Activated CD4-positive, CD25-positive, alpha-beta regulatory T cell treated with anti-CD3 and anti-CD28 coated beads, Interleukin-2, amount 50 U/mL, for 24 hours (primary cell): ENCODE measurements around the gene LRP8.

Source experiments
- ATAC-seq, 2 donors: fragments of 150-1000 bp; cut with Tn5 transposase; one replicate each; pipeline ENCODE4 v1.10.0; 2021; ENCODE audit warnings: mild to moderate bottlenecking in 1 of 2, moderate library complexity in 1 of 2

The LRP8 gene

DNA sequence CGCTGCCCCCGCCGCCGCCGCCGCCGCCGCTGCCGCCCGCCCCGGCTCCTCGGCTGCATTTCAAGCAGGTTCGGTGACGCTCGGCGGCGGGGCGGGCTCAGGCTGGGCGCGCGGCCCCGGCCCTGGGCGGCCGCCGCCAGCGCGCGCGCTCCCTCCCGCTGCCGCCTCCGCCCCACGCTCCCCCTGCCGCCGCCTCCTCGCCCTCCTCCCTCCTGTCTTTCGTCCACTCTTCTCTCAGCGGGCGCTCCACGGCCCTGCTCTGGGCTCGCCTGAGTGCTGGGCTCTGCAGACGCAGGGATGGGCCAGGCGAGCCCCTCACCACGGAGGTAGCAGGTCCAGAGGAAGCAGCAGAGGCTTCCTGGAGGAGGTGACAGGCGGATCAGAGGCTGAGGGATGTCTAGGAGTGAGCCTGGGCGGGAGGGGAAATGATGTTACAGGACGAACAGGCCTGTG, at the start of gene LRP8:
Gene LRP8, minus strand, starts transcription at position 62 of the 453 bp plus-strand sequence. CDS start 158 bp downstream, outside the sequence.
- ATAC-seq = peak; percentile 27 to 31

DNA sequence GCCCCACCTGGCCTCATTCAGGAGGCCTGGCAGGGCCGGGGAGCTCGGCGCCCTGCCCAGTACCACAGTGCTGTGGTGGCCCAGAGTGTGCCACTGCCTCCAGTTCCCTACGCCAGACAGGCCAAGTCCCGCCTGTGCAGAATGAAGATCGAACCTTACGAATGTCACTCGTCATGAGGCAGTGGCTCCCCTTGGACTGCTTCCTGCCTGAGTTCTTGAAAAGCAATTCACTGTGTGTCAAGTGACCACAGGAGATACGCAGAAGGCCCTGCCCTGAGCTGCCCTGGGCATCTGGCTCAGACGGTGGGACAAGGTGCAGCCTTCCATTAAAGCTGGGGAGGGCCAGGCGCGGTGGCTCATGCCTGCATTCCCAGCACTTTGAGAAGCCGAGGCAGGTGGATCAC, 49.6 kb upstream of the LRP8 start:
- ATAC-seq = no peak

DNA sequence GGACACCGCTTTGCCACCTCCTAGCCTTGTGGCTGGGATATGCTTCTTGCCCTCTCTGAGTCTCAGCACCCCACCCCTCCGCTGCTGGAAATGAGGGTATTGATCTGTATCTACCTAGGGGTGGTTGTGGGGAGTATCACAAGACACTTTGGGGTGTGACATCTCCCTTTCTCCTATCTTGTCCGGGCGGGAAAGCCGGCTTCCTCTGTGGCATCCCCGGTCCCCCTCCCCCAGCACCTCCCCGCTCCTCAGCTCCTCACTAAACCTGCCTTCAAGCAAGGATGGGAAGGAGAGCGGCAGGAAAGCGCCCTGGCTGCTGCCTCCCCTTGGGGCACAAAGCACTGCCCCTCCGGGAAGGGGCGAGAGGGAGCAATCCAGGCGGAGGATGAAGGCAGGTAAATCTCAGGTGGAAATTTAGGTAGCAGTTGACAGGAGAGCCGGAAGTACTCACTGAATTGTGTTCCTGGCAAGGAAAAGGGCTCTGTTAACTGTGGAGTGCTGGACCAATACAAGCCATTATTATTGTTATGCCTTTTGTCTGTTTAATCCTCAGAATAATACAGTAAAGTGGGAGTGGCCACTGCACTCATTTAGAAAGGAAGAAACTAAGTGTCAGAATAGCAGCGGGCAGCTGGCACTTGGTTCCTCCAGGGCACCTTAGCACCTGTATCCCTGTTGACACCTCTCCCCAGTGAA, 49.0 kb upstream of the LRP8 start:
- ATAC-seq = no peak

DNA sequence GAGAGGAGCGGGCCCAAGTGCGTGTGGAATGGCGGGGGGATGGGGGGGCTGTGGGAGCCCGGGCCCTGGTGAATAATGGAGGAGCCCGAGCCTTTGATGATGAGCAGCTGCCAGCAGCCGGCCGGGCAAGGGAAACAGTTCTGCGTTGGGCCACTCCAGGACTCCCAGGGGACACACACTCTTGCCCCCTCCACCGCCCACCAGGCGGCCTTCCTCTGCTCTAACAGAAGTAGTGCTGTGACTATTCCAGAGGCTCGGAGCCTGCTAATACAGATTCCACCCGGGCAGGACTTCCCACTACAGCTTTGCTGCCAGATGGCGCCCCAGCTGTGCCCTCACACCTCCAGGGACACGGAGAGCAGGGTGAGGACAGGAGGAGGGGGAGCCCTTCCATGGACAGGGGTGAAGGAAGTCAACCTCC, 48.2 kb upstream of the LRP8 start:
- no peak for ATAC-seq

DNA sequence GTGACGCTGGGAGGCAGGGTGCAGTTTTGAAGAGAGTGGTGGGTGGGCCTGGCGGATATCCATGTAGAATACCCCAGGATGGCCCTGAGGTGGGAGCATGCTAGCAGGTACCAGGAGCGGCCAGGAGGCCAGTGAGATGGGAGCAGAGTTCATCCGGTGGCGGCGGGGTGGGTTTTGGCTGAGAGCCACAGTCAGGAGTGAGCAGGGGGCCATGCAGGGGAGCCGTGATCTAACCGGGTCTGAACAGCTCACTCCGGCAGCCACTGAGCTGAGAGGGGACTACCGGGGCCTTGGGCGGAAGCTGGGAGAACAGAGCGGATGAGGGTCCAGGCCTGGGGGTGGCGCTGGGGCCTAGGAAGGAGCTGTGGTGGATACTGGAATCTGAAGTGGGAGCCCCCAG, 47.6 kb upstream of the LRP8 start:
- no peak for ATAC-seq

DNA sequence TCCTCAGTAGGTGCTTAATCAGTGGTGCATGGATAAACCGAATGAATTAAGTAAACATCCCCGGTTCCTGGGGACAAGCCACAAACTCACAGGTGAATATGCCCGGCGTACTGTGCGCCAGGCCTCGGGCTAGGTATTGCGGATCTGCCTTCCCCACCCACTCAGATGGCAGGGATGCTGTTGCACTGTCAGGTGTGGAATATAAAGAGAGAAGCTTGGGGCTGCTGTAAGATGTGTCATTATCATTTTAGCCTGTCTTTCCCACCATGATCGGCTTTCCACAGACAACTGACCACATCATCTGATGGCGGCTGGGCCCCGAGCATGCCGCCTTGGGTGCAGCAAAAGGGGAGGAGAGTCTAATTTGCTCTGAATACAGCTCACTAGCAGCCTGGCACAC, 45.4 kb upstream of the LRP8 start:
- no peak for ATAC-seq

DNA sequence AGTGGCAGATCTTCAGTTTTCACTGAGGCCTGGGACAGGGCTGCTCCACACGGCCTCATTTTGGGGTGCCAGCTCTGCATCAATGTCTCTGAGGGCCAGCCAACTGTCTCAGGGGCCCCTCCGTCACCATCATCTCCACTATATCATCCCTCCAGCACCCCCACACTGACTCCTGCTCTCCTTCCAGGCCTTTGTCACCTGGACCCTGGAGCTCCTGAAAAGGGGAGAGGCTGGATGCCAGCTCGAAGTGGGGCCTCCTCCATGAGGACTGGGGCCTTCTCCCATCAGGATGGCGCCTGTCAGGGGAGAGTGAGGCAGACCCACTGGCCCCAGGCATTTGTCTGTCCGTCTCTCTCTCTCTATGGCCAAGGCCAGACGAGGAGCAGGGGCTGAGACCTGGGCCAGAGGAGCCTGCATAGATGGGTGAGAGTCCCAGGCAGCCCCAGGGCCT, 44.7 kb upstream of the LRP8 start:
- no peak for ATAC-seq

DNA sequence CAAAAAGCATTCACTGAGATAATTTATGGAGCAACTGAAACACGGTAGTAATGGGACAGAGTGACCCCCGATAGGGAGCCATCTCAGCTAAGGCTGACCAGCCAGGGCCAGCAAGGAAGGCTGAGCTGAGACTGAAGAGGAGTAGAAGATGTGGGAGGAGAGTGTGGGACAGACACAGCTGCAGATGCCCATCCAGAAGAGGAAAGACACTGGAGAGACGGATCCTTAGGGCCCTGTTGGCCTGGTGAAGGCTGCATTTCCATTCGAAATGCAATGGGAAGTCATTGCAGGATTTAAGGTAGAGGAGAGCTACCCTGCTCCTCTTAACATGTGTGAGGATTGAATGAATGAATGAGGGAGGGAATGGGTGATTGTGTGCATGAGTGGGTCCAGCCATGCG, 44.0 kb upstream of the LRP8 start:
- no peak for ATAC-seq

DNA sequence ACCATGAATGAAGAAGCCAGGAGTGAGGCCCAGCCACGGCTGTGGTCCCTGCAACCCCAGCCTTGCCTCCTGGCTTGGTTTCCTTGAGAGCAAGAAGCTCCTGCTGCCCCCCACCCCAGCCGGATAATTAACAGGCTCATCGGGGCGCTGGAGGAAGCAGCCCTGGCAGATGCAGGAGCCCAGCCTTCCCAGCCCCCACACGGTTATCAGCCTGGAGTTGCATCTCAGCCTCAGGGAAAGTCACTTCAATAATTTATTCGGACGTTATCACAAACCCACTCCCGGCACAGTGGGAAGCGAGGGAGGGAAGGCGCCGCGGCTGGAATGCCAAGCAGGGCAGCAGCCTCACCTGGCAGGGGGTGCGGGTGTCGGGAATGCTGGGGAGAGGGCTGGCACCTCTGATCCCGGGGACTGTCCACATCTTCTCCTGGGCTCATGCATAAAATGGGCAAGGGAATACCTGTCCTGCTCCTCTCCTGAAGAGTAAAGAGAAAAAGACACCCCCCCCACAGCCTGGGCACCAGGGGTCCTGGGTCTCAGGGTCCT, 43.3 kb upstream of the LRP8 start:
- no peak for ATAC-seq

DNA sequence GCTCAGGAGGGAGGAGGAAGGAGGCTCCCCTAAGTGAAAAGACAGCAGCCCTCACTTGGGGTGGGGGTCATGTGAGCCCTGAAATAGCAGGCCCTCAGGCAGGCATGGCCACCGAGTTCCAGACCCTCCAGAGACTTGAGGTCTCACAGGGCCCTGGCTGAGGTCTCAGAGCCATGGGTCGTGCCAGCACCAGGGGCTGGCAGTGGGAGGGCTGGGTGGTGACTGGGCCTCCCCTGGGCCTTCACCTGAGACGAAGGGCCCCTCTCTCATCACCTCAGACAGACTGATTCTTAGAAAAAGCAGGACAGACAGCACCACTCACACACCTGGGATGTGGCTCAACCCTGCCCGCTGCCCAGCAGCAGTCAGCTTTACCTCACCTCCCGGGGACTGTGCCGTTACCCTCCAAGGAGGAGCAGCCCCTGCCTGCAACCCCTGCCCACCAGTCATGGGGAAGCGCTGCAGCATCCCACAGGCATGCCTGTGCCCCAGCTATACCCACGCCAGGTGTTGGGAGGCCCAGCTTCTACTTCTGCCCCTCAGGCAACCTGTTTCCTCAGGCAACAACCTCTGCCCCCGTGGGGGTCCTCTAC, 42.6 kb upstream of the LRP8 start:
- no peak for ATAC-seq

DNA sequence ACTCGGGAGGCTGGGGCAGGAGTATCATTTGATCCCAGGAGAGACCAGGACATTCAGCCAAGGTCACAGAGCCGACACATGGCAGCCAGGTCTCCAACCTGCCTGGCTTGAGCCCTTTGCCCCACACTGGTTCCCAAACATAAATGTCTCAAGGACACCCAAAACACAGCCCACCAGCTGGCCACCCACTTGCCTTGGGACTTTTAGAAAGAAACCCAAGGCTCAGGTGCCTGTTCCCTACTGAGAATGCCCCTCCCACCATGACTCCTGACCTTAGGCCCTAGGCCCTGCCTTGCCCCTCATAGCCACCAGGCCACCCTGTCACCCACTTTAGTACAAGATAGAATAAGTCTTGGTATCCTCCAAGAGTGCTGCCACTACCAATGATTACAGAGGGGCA, 41.9 kb upstream of the LRP8 start:
- ATAC-seq = no peak

DNA sequence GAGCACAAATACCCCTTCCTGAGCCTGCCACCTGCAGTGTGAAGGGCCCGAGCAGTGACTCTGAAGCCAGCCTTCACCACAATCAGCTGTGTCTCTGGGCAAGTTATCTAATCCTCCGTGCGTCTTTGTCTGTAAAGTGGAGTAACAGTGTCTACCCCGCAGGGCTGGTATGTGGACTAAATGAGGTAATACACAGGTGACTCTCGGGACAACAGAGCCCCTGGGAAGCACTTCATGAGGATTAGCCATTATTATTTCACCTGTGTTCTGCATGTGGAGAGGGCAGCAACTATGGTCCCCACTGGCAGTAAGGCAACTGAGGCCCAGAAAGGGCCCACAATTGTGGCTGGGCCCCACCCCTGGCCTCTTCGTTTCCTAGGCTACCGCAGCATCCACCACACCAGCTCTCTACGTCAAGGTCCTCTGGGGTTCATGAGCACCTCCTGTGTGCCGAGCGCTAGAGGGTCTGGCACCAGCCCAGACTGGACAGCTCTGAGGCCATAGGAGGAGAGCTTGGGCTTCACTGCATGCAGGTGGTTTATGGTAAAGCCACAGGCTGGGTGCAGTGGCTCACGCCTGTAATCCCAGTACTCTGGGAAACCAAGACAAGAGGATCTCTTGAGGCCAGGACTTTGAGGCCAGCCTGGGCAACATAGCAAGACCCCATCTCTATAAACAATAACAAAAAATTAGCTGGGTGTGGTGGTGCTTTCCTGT, 41.3 kb upstream of the LRP8 start:
- ATAC-seq = no peak

DNA sequence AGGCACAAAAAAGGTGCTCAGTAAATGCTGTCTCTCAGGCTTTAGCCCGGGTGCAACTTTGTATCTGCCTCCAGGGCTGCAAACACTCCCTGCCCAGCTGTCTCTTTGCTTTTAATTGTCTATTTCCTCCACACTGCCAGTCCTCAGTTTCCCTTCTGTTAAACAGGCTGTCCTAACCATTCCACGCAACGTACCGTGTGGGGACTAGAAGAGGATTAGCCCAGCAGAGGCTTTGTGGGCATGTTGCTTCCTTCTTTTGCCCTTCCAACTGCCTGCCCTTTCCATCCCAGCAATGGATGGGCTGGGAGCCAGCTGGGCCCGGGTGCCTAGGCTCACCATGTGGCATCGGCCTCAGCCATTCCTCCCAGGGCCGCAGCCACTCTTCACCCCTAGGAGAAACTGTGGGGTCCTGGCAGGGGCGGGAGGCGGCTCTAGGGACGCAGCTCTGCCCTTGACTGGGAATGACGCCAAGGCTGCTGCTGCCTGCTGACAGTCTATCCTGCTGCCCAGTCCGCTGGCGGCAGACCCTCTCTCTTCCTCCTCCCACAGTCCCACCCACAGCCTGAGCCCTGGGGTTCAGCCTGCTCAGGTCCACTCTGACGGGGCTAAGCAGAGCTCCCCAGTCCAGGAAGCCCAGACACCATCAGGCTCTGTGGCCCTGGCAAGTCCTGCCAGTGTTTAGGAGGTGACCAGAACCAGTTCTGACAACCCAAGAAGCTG, 40.6 kb upstream of the LRP8 start:
- no peak for ATAC-seq

DNA sequence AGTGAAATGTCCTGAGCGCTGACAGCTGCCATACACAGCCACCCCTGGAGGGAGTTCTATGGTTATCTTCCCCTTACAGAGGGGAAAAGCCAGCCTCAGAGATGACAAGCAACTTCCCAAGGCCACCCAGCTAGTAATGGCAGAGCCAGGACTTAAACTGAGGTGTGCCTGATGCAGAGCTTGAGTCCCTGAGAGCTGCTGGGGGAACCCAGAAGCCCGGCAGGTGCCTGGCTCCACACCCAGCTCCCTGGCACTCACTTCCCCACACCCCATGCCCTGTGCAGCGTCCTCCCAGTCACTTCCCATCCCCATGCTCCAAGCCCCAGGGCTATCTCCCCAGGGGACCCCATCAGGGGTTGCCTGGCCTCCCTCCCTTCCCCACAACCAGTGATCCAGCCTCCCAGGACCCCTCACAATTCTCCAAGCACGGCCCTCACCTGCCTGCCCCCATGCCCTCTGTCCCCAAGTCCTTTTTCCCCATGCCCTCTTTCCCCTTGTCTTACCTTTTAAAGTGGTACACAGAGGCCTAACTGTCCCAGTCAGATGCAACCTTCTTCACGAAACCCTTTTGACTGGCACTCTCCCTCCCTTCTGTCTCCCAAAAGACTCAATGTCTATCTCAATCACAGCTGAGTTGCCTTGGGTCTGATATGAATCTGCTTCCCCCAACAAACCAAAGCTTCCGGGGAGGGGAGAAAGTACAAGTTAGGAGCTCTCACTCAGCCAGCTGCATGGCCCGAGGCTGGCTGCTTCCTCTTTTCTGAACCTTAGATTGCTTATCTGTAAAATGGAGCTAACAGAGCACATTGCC, 39.8 kb upstream of the LRP8 start:
- peak; percentile 67 to 79 for ATAC-seq

DNA sequence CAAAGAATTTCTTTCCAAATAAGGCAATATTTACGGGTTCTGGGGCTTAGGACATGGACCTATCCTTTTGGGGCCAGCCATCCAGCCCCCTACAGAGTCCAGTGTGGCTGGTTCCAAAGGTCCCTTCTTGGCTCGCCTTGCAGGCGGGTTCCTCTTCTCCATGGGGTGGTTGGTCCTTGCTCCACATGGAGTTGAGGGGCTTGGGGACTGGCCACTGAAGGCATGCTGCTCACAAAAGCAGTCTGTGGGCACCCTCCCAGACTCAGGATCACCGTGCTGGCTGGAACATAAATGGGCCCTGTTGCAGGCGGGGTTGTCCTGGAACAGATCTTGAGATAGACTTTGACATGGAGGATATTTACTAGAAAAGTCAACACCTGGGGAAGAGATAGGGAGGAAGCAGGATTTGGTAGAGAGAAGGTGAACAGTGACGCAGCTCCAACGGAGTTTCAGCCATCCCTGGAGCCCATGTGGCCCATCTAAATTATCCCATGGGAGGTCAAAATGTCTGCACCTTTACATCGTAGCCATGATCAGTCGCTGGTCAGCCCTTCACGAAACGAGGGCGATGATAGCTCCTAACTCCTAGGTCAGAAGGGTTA, 39.1 kb upstream of the LRP8 start:
- ATAC-seq = no peak

DNA sequence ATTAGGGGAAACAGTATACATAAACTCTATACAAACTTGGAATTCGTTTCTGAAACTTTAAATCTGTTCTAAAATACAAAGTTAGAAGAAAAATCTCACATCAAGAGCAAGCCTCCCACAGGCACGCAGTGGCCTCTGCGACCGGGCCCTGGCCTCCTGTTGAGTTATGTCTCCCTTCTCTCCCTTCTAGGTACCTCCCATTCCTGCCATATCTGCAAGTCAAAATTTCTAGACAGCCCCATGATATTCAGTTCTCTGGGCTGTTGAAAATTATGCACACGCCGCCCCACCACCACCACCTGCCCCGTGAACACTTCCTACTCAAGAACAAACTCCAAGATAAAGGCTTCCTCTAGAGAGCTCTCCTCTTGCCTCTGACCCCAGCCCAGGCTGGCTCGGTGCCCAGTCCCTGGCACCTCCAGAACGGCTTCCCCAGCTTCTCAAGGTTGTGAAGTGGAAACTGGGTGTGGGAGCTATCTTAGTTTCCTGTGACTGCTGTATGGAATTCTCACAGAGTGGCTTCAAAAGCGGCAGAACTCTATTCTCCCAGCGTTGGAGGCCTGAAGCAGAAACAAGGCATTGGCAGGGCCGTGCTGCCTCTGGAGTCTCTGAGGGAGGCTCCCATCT, 37.7 kb upstream of the LRP8 start:
- ATAC-seq = no peak

DNA sequence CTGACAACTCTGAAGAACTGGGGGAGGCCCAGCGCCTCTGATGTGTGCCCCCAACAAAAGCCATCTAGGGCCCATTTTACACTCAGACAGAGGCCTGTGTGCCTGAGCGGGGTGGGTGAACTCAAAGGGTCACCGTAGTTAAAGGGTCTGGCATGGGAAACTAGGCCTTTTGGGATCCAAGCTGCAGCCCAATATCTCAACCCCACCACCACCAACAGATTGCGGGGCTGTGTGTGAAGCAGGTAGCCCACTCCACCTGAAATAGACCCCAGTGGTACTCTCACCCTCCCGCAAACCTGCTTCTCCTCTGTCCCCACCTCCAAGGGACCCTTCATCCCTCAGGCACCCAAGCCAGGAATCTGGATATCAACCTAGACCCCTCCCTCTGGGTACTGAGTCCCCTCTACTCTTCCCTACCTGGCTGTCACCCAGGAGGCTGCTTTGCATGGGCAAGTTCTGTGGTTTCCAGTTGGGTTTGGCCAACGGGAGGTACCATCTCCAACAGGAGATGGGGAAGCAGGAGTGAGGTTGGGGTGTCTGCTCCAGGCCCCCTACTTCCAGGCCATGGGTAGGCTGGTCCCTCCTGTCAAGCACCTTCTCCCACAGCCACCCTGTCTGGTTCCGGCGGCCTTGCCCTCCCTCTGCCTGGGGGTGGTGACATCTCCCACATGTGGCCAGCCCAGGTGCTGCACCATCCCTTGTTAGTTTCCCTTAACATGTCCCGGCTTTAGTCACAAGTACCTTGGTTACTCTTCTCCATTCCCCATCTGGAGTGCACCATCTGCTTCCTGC, 35.2 kb upstream of the LRP8 start:
- ATAC-seq = no peak

DNA sequence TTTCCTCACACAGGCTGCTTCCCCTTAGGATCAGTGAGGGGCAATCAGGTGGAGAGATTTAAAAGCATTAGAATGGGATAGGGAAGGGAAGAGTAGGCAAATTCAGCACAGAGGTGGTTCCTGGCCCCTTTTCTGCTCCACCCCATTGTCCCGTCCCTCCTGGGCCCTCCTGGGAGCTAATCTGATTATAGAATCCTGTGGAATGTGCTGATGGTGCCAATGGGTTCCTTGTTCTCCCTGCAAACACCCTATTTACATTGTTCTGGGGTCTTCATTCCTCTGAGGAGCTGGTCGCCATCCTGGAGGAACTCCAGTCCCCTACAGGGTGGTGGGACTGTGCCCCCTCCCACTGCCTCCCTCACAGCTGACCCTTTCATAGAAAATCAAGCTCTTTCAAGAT, 34.4 kb upstream of the LRP8 start:
- no peak for ATAC-seq

DNA sequence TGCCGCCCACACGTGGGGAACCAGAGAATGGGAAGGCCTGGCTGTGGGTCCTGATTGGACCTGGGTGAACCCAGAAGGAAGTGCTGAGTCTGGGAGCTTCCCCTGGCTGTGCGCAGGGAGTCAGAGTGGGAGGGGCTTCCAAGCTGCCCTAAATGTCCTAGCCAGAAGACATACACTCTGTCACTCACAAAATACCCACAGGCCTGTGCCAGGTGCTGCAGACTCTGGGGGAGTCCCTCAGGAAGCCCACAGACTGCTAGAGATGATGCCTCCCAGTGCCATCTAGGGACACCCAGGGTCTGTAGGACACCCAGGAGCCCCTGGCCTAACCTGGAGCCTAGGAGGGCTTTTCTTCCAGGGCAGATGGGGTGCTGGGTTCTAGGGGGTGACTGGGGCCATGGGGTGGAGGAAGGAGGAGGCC, 33.7 kb upstream of the LRP8 start:
- no peak for ATAC-seq

DNA sequence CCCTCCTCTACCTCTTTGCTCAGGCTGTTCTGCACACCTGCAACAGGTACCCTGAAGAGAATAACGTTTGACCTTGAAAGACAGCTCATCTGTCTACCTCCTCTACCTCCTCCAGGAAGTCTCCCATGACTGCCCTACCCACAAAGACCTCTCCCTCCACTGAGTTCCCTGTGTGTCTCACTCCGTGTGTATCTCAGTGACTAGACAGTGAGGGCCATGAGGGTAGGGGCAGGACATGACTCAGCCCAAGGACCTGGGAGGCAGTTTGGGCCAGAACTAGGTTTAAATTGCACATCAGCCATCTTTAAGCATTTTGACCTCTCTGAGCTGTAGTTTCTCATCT, 32.0 kb upstream of the LRP8 start:
- no peak for ATAC-seq
